Erythroblast (primary cell): ENCODE data around the gene ADGRA3.

Experiments used
- GATA1 ChIP-seq: IDR thresholded peaks from 2 replicates; pipeline ENCODE4 v1.6.1; 2011; ENCODE audit warnings: low read depth, mild to moderate bottlenecking, control low read depth, low read length, moderate library complexity
- POLR2A ChIP-seq: IDR thresholded peaks from 2 replicates; pipeline ENCODE4 v1.6.1; 2011; ENCODE audit warnings: mild to moderate bottlenecking, low read length

DNA sequence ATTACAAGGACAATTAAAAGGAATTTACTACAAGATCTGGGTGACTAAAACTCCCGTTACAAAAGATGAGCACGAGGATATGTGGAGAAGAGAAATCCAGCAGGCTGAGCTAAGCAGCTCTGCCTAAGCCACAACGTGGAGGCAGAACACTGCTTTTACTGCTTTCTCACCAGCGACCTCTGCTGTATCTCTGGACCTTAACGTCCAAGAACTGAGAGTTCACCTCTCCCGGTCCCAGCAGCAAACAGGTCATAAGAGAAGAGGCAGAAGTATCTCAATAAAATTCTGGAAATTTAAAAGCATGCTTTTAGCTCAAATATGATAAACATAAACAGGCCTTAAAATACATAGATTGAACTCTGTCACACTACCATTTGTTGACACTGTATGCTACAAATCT, 81.0 kb downstream of the ADGRA3 start:
- TF ChIP-seq POLR2A (no peak), GATA1 (no peak)
